Measurements from ENCODE around the gene TMEM38B.

TMEM38B gene

GRCh38 chr9:105708405-105708804 is 14.1 kb downstream of the TMEM38B start:
- Histone ChIP-seq H3K27me3 (ENCODE audit: low read depth, low read length) (no peaks in the 10 kb centered on the region), H4K20me1 (ENCODE audit: insufficient read depth, low read length) (no peaks in the 10 kb centered on the region), H3K27ac (ENCODE audit: low read length) (no peak overlapping the region), H3K4me3 (ENCODE audit: low read length) (no peak overlapping the region), H3K79me2 (ENCODE audit: low read length) (no peaks in the 10 kb centered on the region), H3K4me1 (ENCODE audit: low read length) (no peaks in the 10 kb centered on the region), H3K36me3 (replicated peaks; ENCODE audit: low read depth, low read length) (peaks cover 2% of the 10 kb centered on the region), H2AFZ (ENCODE audit: low read depth, low read length) (no peak overlapping the region), H3K9me3 (ENCODE audit: insufficient read depth, low read length) (no peaks in the 10 kb centered on the region), H3K9ac (ENCODE audit: low read length) (no peak overlapping the region), H3K4me2 (ENCODE audit: low read length) (peak overlapping the region; percentile 33)
- TF ChIP-seq EZH2phosphoT487 (IDR thresholded peaks at IDR 0.05; ENCODE audit: low read depth): no peak
- no peak for TF ChIP-seq CTCF (IDR thresholded peaks at IDR 0.05; ENCODE audit: low read depth, low read length)

GRCh38 chr9:105710638-105711037 is 16.3 kb downstream of the TMEM38B start:
- Histone ChIP-seq H3K4me2 (ENCODE audit: low read length) (no peak overlapping the region), H3K9ac (ENCODE audit: low read length) (no peak overlapping the region), H2AFZ (ENCODE audit: low read depth, low read length) (no peak overlapping the region), H3K27ac (ENCODE audit: low read length) (no peak overlapping the region), H3K4me3 (ENCODE audit: low read length) (no peak overlapping the region), H3K27me3 (ENCODE audit: low read depth, low read length) (no peaks in the 10 kb centered on the region), H4K20me1 (ENCODE audit: insufficient read depth, low read length) (no peaks in the 10 kb centered on the region), H3K9me3 (ENCODE audit: insufficient read depth, low read length) (no peaks in the 10 kb centered on the region), H3K4me1 (ENCODE audit: low read length) (no peaks in the 10 kb centered on the region), H3K79me2 (ENCODE audit: low read length) (no peaks in the 10 kb centered on the region), H3K36me3 (replicated peaks; ENCODE audit: low read depth, low read length) (peaks cover 2% of the 10 kb centered on the region)
- TF ChIP-seq EZH2phosphoT487 (IDR thresholded peaks at IDR 0.05; ENCODE audit: low read depth) (no peak), CTCF (IDR thresholded peaks at IDR 0.05; ENCODE audit: low read depth, low read length) (no peak)

DNA sequence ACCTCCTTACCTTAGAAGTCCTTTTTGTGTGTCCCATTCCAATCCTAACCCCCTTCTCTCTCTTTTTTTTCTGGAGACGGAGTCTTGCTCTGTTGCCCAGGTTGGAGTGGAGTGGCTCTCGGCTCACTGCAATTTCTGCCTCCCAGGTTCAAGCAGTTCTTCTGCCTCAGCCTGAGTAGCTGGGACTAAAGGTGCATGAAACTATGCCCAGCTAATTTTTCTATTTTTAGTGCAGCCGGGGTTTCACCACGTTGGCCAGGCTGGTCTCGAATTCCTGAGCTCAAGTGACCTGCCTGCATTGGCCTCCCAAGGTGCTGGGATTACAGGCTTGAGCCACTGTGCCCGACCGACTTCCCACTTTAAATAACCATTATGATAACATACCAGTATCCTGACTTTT is 17.5 kb downstream of the TMEM38B start:
- Histone ChIP-seq H3K9ac (ENCODE audit: low read length) (no peak overlapping the region), H3K4me1 (ENCODE audit: low read length) (no peaks in the 10 kb centered on the region), H3K27me3 (ENCODE audit: low read depth, low read length) (no peaks in the 10 kb centered on the region), H3K79me2 (ENCODE audit: low read length) (no peaks in the 10 kb centered on the region), H3K9me3 (ENCODE audit: insufficient read depth, low read length) (no peaks in the 10 kb centered on the region), H3K4me3 (ENCODE audit: low read length) (no peak overlapping the region), H4K20me1 (ENCODE audit: insufficient read depth, low read length) (no peaks in the 10 kb centered on the region), H3K27ac (ENCODE audit: low read length) (no peak overlapping the region), H3K4me2 (ENCODE audit: low read length) (no peak overlapping the region), H3K36me3 (replicated peaks; ENCODE audit: low read depth, low read length) (peaks cover 2% of the 10 kb centered on the region), H2AFZ (ENCODE audit: low read depth, low read length) (no peak overlapping the region)
- TF ChIP-seq CTCF (IDR thresholded peaks at IDR 0.05; ENCODE audit: low read depth, low read length) (no peak), EZH2phosphoT487 (IDR thresholded peaks at IDR 0.05; ENCODE audit: low read depth) (no peak)

GRCh38 chr9:105712297-105712696 is 18.0 kb downstream of the TMEM38B start:
- Histone ChIP-seq H4K20me1 (ENCODE audit: insufficient read depth, low read length) (no peaks in the 10 kb centered on the region), H3K4me1 (ENCODE audit: low read length) (no peaks in the 10 kb centered on the region), H3K4me2 (ENCODE audit: low read length) (no peak overlapping the region), H3K79me2 (ENCODE audit: low read length) (no peaks in the 10 kb centered on the region), H3K27ac (ENCODE audit: low read length) (no peak overlapping the region), H3K4me3 (ENCODE audit: low read length) (no peak overlapping the region), H3K27me3 (ENCODE audit: low read depth, low read length) (no peaks in the 10 kb centered on the region), H3K36me3 (replicated peaks; ENCODE audit: low read depth, low read length) (no peaks in the 10 kb centered on the region), H2AFZ (ENCODE audit: low read depth, low read length) (no peak overlapping the region), H3K9ac (ENCODE audit: low read length) (no peak overlapping the region), H3K9me3 (ENCODE audit: insufficient read depth, low read length) (no peaks in the 10 kb centered on the region)
- TF ChIP-seq CTCF (IDR thresholded peaks at IDR 0.05; ENCODE audit: low read depth, low read length): no peak
- no peak for TF ChIP-seq EZH2phosphoT487 (IDR thresholded peaks at IDR 0.05; ENCODE audit: low read depth)

All from OCI-LY3 (cell line).